GM18867 (cell line): ENCODE data around the gene TOP2B.

ENCODE experiments used
- ATAC-seq: cut with Tn5 transposase; IDR thresholded peaks from one replicate; pipeline ENCODE4 v1.9.1; 2021; ENCODE audit warnings: mild to moderate bottlenecking, moderate library complexity; ENCODE audit not compliant: unreplicated experiment

TOP2B gene

DNA sequence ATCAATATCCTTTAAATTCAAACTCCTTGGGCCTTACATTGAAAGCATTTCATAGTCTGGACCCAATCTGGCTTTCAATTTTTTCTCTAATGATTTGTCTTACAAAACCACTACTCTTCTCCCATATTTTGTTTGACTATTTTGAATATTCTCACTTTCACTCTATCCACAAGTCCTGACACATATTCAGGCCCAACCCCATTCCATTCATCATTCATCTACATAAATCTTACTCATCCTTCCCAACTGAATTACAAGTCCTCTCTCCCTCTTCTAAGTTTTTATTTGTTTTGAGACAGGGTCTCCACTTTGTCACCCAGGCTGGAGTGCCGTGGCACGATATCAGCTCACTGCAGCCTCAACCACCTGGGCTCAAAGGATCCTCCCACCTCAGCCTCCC lies 43.6 kb downstream of the TOP2B start:
- ATAC-seq, result no peak

DNA sequence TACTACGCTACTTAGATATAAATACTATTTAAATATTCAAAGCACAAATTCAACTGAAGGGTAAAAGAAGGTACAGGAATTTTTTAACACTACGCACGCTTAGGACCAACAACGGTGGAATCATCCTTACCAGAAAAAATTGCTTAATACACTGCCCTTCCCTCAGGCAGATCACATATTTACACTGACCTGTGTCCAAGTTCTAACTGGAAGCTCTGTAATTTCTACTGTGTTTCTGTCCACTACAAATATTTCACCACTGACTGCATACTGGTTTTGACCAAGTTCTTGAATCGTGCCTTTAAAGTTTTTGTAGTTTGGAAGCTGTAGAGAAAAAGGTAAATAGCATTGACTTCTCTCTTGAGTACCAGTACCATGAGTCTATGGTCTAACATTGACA lies 44.2 kb downstream of the TOP2B start:
- no peak for ATAC-seq

DNA sequence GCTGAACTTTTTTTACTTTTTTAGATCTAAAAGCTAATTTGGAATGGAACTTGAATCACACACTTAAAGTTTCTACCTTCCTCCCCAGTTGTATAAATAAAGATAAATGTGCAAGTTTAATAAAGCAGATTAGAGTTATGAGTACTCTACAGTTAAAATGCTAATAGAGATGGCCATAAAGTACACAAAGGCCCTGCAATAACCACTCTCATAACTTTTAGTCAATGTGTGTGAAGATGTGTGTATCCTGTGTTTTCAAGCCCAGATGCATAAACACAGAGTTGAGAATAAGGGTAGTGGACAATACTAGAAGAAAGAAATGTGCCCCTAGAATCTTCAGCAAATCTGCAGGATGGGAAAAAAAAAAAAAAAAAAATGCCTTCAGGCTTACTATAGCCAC lies 45.3 kb downstream of the TOP2B start:
- ATAC-seq, result no peak

DNA sequence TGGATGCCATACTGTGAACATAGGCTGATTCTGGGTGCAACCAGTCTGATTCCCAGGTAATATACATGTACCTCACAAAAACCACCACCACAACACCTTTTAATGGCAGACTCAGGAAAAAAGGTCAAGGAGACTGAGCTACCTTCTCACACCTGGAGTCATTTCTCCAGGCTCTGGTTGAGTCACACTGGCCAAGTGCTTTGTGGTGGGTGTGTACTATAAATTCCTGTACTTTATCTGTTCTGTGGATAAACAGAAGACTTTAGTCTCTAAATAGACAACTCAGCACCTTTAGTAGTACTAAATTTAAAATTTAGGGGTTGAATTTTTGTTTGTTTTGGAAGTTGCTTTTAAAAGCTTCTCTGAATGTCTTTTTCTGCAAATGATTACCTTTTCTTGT lies 46.7 kb downstream of the TOP2B start:
- no peak for ATAC-seq

DNA sequence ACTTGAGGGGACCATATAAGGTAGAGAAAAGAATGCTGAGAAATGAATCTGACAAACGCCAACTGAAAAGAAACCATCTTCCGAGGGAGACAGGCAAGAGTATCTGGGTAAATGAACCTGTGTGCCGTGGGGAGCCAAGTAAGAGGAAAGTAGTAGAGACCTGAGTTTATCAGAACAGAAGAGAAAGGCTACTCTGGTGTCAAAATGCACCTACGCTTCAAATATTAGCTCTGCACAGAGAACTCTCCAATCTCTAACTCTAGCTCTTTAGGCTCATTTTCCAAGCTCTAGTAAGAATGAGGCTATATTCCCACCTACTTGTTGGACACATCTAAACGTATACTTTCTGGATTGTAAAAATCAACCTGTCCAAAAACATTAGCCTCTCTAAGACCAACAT lies 53.5 kb downstream of the TOP2B start:
- ATAC-seq, result no peak

DNA sequence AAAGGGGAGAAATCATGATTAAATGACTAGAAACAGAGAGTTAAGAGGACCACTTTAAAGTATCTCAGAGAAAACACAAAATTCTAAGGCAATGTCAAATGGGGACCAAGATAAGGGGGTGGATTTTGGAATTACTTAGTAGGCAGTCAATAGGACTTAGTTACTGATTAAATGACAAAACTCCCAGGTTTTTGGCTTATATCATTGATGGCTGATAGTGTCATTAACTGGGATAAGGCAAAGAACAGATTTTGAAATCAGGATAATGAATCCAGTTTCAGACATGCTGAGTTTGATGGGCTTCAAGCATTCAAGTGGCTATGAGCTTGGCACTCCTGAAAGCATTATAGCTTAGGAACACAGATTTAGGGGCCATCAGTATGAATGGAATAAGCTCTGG lies 53.9 kb downstream of the TOP2B start:
- no peak for ATAC-seq

DNA sequence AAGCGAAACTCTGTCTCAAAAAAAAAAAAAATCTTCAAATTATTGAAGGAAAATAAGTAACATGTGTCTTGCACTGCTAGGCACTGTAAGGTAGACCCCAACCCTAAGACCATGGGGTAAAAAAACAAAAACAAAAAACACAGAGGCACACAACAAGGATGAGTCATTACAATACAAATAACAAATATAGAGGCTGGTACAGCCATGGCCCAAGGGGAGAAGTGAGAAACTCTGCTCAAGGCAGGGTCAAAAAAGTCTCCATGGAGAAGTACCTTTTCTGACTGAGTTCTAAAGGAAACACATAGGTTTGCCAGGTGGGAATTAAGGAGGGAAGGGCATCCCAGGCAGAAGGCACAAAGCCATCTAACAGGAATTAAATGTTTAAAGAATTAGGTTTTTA lies 54.5 kb downstream of the TOP2B start:
- ATAC-seq, result no peak

DNA sequence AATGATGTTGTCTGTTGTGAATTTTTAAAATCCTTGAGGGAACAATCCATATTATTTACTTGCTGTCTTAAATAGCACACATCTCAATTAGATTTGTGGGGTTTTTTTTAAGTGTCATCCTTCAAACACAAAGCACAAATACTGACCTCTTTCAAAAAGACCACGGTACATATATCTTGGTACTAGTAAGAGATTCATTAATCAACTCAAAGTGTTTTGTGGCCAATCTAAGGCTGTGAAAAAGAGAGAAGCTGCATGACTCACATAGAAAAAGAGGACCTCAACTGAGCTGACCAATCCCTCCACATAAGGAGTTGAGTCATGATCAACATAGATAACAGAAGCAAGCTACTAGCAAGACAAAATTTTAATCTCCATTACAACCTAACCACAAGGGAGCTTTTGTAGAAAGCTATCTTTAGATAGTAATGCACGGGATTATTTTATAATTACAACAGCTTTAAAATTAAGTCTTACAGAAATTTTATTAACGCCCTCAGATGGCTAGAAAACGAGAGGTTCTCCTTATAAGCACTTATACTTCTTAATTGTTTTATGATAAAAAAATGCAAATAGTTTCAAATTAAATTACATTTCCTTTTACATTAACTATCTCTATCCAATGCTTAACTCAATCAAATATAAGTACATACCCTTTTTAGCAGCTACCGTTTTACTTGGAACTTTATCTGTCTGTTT lies 60.5 kb downstream of the TOP2B start:
- ATAC-seq, result no peak

DNA sequence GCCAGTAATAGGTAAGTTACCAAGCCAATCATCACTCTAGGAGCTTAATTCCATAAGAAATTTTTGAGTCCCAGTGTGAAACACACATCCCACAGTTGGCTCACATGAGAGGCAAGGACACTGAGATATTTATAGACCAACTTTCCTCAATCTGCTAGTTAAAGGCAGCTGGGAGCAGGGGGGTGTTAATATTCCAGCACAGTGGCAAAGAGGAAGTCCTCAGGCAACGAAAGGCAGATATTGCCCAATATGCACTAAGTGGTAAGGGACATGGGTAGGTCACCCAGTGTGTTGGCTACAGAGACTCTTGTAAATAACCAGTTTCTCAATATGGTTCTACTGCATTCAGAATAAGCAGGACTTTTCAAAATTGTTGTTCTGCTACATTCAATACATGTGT lies 61.0 kb downstream of the TOP2B start:
- ATAC-seq, result no peak

DNA sequence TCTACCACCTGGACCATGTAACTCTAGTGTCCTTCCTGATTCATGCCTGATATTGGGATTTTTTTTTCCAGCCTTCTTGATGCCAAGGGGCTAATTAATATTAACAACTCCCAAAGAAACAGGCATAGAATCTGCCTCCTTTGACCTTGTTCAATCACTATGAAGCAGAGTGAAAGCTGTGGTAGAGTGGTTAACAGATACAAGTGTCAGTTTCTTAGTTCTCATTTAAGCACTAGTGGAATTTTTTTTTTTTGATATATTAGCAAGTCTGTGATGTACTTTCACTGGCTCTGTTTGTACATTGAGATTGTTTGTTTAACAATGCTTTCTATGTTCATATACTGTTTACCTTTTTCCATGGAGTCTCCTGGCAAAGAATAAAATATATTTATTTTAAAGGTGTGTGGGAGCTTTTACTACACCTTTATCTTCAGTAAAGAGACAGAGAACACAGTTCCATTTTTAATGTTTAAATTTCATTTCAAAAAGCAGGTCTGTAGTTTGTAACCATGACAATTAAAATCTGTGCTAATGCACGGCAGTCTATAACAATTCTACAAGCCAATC lies 67.1 kb downstream of the TOP2B start:
- ATAC-seq, result no peak

DNA sequence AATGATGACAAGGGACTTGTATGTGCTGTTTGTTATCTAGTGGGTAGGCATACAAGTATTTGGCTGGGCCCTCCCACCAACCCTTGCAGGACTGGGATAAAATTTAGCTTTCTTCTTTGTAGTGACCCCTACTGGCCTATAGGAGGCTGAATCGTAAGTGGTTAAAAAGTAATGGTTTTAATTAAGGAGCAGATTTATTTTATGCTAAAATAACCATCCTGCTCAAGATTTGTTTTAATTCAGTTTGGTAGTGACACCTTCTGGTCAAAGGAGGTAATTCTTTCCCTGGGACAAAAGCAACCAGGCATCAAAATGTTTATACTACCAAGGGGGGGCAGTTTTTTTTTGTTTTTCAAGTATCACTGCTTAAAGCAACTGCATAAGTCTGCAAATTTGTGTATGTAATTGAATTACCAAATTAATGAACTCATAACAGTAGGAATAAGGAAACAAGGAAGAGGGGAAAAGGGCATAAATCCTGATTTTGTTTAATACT lies 70.7 kb downstream of the TOP2B start:
- peak; percentile 55 for ATAC-seq

DNA sequence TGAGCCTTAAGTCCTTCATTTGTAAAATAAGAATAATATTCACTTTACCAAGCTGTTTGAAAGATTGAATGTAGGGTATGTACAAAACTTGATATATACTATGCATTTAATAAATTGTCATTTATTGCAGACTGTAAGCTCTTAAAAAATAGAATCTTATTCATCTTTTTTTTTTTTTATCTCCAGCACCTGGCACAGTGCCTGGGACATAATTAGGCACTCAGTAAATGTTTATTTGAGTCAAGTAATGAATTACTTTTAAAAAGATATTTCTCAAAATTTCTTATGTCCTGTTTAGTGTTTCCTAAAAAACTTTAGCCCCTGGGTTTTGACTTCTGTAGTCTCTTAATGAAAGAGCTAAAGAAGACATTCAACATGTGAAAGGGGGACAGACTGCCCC lies 71.7 kb downstream of the TOP2B start:
- no peak for ATAC-seq

DNA sequence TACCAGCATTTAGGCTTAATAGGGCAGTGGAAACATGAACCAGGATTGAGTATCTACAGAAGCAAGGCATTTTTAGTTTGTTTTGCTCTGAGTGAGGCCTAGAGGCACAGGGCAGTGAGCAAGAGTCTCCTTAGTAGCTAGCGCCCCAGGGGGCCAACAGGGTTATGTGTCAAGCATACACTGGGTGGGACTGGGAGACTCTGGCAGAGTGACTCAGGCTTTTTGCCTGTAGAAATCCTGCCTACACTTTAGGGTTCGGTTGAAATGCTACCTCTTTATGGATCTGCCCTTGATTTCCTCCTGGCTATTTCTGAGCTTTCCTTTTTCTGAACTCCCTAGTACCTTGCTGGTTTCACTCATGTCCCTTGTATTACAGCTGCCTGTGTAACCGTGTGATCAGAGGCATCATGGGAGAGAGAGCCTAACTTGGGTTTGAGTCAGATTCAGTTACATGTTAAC lies 72.2 kb downstream of the TOP2B start:
- ATAC-seq, result no peak

DNA sequence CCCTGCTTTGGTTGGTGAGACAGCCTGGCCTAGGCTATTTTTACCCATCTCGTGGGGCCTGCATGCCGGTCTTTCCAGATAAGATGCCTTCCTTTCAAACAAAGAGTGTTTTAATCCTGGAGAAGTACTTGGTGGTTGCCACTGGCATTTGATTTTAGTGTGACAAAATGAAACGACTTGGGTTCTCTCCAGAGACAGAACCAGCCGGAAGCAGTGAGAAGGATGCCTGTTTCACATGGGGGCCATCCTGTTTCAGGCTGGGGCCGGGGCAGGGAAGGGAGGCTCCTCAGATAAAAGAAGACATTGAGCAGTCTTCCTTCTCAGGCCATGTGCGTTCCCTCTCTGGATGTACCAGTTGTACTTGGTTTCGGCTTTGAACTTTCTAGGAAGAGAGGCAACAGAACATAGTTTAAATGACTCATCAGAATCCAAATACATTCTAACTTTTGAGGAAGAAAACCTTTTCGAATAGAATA lies 74.9 kb downstream of the TOP2B start:
- ATAC-seq, result no peak

DNA sequence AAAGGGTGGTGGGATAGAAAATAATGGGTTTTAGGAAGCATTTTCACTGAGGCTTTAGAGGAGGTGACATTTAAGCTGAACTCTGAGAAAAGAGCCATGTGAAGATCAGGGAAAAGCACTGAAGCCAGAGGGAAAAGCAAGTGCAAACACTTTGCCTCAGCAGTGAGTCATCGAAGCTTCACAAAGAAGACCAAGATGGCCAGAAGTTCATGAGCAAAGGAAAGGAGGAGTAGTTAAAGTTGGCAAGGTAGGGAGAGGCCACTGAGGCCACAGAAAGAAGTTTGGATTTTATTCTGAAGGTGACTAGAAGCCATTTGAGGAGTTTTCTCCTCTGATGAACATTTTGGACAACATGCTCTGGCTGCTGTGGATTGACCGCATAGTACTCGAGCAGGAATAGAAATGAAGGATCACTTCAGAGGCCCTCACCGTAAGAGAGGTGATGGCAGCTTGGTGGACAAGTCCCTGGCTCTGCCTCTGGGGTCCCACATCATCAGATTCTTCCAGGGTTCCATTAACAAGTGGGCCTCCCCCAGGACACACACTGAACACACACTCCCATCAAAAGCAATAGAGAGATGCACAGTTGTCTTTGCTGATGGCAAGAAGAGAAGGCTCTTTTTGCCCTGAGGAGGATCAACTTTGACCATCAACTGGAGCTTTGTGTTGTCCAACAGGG lies 75.5 kb downstream of the TOP2B start:
- ATAC-seq, result no peak

DNA sequence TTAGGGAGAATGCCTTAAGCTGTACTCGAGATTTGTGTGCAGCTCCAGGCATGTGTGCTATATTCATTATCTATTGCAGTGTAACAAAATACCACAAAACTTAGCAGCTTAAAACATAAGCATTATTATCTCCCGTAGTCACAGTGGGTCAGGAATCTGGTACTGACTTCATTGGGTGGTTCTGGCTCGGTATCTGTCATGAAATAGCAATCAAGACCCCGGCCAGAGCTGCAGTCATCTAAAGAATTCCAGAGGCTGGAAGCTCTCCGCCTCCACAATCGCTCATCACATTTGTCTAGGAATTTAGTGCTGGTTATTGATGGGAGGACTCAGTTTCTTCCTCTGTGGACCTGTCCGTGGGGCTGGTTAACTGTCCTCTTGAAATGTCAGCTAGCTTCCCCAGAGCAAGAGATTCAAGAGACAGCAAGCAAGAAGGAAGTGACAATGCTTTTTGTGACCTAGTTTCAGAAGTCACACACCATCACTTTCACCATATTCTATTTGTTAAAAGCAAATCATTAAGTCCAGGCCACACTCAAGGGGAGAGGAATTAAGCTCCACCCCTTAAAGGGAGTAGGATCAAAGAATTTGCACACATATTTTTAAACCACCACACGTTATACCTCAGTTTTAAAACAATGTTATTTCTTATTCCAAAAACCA lies 76.1 kb downstream of the TOP2B start:
- ATAC-seq, result peak; percentile 51

DNA sequence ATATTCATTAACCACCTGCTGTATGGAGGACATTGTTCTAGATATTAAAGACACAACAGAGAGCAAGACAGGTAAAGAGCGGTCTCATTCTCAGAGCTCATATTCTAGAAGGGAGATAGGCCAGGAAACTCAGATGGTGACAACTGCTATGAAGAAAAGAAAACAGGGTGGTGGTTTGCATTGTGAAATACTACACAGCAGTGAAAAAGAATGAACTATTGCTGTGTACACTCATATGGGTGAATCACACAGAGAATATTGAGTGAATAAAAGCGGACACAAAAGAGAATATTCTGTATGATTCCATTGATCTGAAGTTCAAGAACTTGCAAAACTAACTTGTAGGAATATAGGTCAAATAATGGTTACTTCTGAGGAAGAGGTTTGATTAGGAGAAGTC lies 76.7 kb downstream of the TOP2B start:
- ATAC-seq, result no peak

DNA sequence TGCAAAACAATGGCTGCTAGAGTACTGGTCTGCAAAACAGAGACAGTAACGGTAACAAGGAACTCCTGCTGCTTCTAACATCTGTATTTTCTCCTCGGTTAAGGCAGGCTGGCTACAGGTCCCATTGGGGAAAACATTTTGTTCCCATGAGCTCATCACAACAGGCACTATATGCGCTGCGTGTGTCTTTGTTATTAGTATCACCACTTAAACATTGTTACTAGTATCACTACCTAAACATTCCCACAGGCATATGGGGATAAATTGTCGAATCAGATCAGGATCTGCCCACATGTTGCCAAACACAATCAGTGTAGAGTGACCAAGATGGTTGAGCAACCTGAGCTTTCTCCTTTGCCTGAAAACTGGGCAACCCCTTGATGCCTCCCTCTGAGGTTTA lies 77.2 kb downstream of the TOP2B start:
- no peak for ATAC-seq

DNA sequence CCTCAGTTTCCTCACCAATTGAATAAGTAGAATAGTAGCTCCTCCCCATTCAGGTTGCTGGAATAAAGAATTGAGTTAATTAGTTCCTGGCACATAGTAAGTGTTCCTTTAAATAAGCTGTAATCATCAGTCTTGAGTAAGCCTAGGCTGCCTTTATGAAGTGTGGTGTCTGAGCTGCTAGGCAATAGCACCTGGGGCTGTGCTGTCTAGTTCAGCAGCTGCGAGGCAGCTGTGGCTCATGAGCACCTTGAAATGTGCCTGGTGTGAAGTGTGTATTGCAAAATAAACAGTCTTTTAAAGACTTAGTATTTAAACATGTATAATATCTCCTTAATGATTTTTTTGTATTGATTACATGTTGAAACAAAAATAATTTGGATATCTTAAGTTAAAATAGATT lies 77.6 kb downstream of the TOP2B start:
- ATAC-seq, result no peak

DNA sequence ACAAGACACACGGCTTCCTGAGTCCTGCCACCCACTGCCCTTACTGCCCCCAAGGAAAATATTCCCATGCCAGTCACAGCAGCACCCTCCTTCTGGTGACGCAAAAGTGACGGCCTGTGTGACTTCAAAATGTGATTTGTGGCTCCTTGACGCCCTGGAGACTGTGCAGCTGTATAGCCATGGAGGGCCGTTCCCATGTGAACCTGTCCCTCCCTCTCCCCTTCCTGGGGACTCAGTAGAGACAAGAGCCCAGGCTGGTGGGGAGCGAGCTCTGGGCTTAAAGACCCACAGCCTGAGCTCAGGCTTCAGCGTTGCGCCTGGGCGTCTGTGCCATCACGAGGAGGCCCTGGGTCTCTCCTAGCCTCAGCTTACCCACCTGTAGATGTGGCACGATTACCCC lies 78.2 kb downstream of the TOP2B start:
- no peak for ATAC-seq

DNA sequence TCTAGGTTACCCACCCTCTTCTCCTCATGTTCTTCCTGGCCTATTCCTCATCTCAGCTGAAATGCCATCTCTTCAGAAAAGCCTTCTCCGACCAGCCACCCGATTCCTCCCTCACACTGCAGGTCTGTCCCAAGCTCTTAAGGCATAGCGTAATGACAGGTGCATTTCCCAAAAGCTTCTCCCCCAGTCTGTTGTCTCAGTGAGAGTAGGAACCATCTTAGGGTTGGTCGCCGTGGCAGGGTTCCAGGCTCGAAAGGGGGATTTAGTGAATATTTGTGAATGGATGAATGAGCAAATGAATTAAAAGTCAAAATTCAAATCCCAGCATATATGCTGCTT lies 78.6 kb downstream of the TOP2B start:
- ATAC-seq, result no peak
